MM.1S (cell line): ENCODE measurements around the gene MAN2A2.

Experiments
- EZH2 ChIP-seq: fragments of 300-600 bp; sonication (generic); optimal IDR thresholded peaks from 2 replicates; pipeline ENCODE3; 2017; ENCODE audit warnings: low read depth, mild to moderate bottlenecking, antibody characterized with exemption, low read length, mixed read lengths
- EZH2phosphoT487 ChIP-seq: fragments of 300-600 bp; sonication (generic); IDR thresholded peaks from 2 replicates; pipeline ENCODE4 v1.6.1; 2018; ENCODE audit warnings: antibody characterized with exemption, low read length
- TF ChIP-seq, protein P1 (sequence below): fragments of 300-600 bp; sonication (generic); IDR thresholded peaks from 2 replicates; pipeline ENCODE4 v1.5.1; 2016; ENCODE audit warnings: antibody characterized with exemption, low read length, mixed read lengths

DNA sequence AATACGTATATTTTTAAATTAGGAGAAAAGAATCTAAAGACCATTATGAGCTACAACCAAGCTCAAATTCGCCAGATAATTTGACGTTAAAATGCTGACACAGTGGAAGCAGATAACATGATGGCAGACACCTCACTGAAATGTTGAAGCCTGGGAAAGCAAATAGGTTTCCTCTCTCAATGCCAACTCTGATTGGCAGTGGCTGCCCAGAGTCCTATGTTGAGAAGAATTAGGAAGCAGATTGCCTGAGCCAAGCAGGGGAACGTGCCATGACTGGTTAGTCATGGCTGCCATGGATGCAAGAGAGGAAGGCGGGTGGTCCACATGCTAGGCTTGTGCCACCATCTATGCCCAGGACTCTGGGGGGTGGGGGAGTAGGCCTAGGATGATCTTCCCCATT lies 35.2 kb downstream of the MAN2A2 start:
- TF ChIP-seq, protein P1, sequence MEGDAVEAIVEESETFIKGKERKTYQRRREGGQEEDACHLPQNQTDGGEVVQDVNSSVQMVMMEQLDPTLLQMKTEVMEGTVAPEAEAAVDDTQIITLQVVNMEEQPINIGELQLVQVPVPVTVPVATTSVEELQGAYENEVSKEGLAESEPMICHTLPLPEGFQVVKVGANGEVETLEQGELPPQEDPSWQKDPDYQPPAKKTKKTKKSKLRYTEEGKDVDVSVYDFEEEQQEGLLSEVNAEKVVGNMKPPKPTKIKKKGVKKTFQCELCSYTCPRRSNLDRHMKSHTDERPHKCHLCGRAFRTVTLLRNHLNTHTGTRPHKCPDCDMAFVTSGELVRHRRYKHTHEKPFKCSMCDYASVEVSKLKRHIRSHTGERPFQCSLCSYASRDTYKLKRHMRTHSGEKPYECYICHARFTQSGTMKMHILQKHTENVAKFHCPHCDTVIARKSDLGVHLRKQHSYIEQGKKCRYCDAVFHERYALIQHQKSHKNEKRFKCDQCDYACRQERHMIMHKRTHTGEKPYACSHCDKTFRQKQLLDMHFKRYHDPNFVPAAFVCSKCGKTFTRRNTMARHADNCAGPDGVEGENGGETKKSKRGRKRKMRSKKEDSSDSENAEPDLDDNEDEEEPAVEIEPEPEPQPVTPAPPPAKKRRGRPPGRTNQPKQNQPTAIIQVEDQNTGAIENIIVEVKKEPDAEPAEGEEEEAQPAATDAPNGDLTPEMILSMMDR: no peak
- TF ChIP-seq EZH2: no peak
- no peak for TF ChIP-seq EZH2phosphoT487
